Measurements from ENCODE around the gene KIF26B.

Gene KIF26B

GRCh38 chr1:245363461-245364200, 208.8 kb downstream of the KIF26B start:
- no peak for DNase-seq

- no peak for DNase-seq
Measured at GRCh38 chr1:245365095-245366020, 210.6 kb downstream of the KIF26B start.

GRCh38 chr1:245366886-245367285, 212.1 kb downstream of the KIF26B start:
- no peak for DNase-seq

GRCh38 chr1:245370175-245370825, 215.5 kb downstream of the KIF26B start:
- no peak for DNase-seq

- DNase-seq = no peak
Measured at GRCh38 chr1:245370905-245371581, 216.3 kb downstream of the KIF26B start.

GRCh38 chr1:245373131-245373530, 218.3 kb downstream of the KIF26B start:
- no peak for DNase-seq

- no peak for DNase-seq
Measured at GRCh38 chr1:245375789-245376460, 221.1 kb downstream of the KIF26B start.

GRCh38 chr1:245377854-245378253, 223.1 kb downstream of the KIF26B start:
- no peak for DNase-seq

GRCh38 chr1:245378311-245378722, 223.5 kb downstream of the KIF26B start:
- DNase-seq = no peak

- no peak for DNase-seq
Measured at GRCh38 chr1:245378745-245379144, 224.0 kb downstream of the KIF26B start.

- no peak for DNase-seq
Measured at GRCh38 chr1:245380790-245381535, 226.2 kb downstream of the KIF26B start.

GRCh38 chr1:245382981-245383380, 228.2 kb downstream of the KIF26B start:
- no peak for DNase-seq

- no peak for DNase-seq
Measured at GRCh38 chr1:245383396-245384330, 228.9 kb downstream of the KIF26B start.

GRCh38 chr1:245386297-245386971, 231.6 kb downstream of the KIF26B start:
- DNase-seq = no peak

- no peak for DNase-seq
Measured at GRCh38 chr1:245388687-245389086, 233.9 kb downstream of the KIF26B start.

- DNase-seq = no peak
Measured at GRCh38 chr1:245389873-245390272, 235.1 kb downstream of the KIF26B start.

GRCh38 chr1:245390975-245391374, 236.2 kb downstream of the KIF26B start:
- no peak for DNase-seq

- DNase-seq = no peak
Measured at GRCh38 chr1:245393694-245394093, 238.9 kb downstream of the KIF26B start.

- no peak for DNase-seq
Measured at GRCh38 chr1:245395680-245396079, 240.9 kb downstream of the KIF26B start.

- no peak for DNase-seq
Measured at GRCh38 chr1:245396615-245397014, 241.8 kb downstream of the KIF26B start.

Measured in activated CD4-positive, alpha-beta T cell treated with anti-CD3 and anti-CD28 coated beads, Interleukin-10, Interleukin-2, amounts not matched to agents 100 ng/mL and 50 ng/mL, durations not matched to agents 16 hours and 8 hours (primary cell).